ENCODE results near the gene ZNF225. TPM values are rescaled to one million over a fixed set of nuclear protein-coding genes. Genes with fewer than 3 reads are reported as not detected.
"Not testable (repeated sequence)": the region's sequence is repeated elsewhere in the genome, so short reads cannot be mapped to it uniquely, and the experiment has no call there.

ZNF225 gene
- total RNA-seq, 1 experiment from 2014 or later, result 1.7 TPM

DNA sequence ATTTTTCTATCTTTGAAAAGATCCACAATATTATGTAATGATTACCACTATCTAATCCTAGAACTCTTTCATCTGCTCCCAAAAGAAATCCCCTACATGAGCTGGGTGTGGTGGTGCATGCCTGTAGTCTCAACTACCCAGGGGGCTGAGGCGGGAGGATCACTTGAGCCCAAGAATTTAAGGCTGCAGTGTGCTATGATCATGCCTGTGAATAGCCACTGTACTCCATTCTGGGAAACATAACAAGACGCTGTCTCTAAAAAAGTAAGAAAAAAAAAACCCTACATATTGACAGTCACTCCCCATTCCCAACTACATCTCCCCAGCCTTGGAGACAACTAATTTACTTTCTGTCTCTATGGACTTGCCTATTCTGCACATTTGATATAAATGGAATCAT lies 50.6 kb downstream of the ZNF225 start:
- DNase-seq (ENCODE audit: low spot score), result no peak

DNA sequence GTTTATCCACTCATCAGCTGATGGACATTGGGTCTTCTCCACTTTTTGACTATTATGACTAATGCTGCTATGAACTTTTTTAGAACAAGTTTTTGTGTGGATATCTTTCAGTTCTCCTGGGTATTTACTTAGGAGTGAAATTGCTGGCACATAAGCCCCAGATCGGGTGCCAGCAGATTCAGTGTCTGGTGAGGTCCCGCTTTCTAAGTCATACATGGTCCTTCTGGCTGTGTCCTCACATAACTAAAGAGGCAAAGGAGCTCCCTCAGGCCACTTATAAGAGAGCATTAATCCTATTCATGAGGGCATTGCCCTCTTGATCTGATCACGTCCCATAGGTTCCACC lies 51.1 kb downstream of the ZNF225 start:
- no peak for DNase-seq (ENCODE audit: low spot score)

DNA sequence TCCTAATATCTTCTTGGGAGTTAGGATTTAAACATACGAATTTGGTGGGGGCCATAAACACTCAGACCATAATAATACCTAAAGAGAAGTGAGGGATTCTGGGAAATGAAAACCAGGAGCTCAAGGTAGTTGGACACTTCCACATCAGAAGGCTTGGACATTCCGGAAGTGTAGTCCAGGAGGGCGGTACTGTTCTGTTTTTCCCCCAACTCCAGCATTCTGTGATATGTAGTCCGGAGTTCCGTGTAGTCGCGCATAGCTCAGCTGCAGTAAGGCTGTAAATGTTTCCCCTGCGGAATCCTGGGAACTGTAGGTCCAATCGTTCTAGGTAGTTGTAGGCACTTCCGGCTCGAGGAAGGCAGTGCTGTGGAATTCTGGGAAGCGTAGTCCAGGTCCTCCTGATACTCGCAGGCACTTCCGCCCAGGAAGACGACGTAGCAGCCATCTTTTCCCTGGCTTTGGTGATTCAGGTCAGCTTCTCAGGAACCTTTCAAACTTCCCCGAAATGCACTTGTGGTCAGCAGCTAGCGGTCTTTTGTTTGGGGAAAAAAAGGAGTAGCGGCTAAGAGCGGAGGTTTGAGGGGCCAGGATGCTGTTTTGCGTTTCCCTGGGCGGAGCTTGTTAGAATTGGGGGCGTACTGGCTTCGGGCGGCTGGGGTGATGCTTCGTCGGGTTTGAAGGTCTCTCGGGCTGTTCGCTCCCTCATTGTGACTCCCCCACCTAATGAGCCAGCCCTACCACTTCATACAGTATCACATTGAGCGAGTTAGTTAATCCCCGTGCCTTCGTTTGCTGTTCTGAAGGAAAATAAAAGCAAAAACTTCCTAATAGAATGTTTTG lies 51.7 kb downstream of the ZNF225 start, which contains the start of gene ZNF226:
Gene ZNF226, plus strand, starts transcription at position 428 of the 840 bp plus-strand sequence. CDS start 4,981 bp downstream, outside the sequence.
- peak; percentile 97 for DNase-seq (ENCODE audit: low spot score)

DNA sequence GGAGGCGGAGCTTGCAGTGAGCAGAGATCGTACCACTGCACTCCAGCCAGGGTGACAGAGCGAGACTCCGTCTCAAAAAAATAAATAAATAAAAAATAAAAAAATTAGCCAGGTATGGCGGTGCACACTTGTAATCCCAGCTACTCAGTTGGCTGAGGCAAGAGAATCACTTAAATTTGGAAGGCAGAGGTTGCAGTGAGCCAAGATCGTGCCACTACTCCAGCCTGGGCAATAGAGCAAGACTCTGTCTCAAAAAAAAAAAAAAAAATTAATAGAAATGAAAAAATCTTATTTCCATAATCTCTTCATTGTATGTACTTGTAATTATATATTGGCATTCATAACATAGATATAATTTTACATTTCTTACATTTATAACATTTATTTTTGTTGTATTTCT lies 57.5 kb downstream of the ZNF225 start:
- not testable (repeated sequence) for DNase-seq (ENCODE audit: low spot score)

DNA sequence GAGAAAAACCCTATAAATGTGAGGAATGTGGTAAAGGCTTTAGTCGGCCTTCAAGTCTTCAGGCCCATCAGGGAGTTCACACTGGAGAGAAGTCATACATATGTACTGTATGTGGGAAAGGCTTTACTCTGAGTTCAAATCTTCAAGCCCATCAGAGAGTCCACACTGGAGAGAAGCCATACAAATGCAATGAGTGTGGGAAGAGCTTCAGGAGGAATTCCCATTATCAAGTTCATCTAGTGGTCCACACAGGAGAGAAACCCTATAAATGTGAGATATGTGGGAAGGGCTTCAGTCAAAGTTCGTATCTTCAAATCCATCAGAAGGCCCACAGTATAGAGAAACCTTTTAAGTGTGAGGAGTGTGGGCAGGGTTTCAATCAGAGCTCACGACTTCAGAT lies 63.4 kb downstream of the ZNF225 start:
- DNase-seq (ENCODE audit: low spot score), result no peak

DNA sequence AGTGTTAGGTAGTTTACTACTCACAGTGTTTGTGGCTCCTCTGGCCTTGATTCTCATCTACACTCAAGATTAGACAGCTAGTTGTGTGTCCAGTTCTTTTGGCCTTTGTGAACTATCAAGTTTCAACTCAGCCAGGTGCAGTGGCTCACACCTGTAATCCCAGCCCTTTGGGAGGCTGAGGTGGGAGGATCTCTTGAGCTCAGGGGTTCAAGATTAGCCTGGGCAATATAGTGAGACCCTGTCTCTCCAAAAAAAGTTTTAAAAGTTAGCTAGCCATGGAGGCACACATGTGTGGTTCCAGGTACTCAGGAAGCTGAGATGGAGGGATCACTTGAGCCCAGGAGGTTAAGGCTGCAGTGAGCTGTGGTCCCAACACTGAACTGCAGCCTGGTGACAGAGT lies 67.8 kb downstream of the ZNF225 start:
- DNase-seq (ENCODE audit: low spot score), result no peak

DNA sequence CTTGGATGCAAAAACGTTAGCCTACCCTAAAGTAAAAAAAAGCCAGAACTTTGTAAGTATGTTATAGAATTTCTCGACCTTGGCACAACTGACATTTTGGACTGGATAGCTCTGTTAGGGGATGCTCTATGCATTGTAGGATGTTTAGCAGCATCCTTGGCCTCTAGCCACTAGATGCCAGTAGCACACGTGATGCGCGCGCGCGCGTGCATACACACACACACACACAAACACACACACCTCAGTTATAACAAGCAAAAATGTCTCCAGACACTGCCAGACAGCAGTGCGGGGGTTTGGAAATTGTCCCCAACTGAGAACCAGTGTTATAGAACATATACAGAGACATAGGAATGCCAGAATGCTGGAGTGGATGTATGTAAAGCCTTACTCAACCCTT lies 68.9 kb downstream of the ZNF225 start:
- no peak for DNase-seq (ENCODE audit: low spot score)

Other genes starting within 250 kb of the ZNF225 start
- 0.12 and 0.19 TPM in 2 replicates for gene ZNF404, start 229.4 kb upstream of the ZNF225 start, total RNA-seq (2014; rRNA removed; shearing (Covaris generic))
- gene ZNF45, start 178.1 kb upstream of the ZNF225 start, total RNA-seq (2014; rRNA removed; shearing (Covaris generic)), result 7.4 and 10.1 TPM in 2 replicates
- gene ZNF221, start 162.2 kb upstream of the ZNF225 start, total RNA-seq (2014; rRNA removed; shearing (Covaris generic)), result 1.1 and 1.8 TPM in 2 replicates
- 2.4 and 3.4 TPM in 2 replicates for gene ZNF155, start 129.2 kb upstream of the ZNF225 start, total RNA-seq (2014; rRNA removed; shearing (Covaris generic))
- gene ZNF230, start 110.4 kb upstream of the ZNF225 start, total RNA-seq (2014; rRNA removed; shearing (Covaris generic)), result 2.0 and 7.8 TPM in 2 replicates
- 3.9 and 6.2 TPM in 2 replicates for gene ZNF222, start 88.0 kb upstream of the ZNF225 start, total RNA-seq (2014; rRNA removed; shearing (Covaris generic))
- gene ZNF223, start 61.4 kb upstream of the ZNF225 start, total RNA-seq (2014; rRNA removed; shearing (Covaris generic)), result 4.2 TPM in 2 replicates
- gene ZNF284, start 41.2 kb upstream of the ZNF225 start, total RNA-seq (2014; rRNA removed; shearing (Covaris generic)), result 1.1 and 1.8 TPM in 2 replicates
- 4.7 and 6.0 TPM in 2 replicates for gene ZNF224, start 19.0 kb upstream of the ZNF225 start, total RNA-seq (2014; rRNA removed; shearing (Covaris generic))
- 2.7 and 4.2 TPM in 2 replicates for gene ZNF234, start 28.2 kb downstream of the ZNF225 start, total RNA-seq (2014; rRNA removed; shearing (Covaris generic))
- 23.0 and 27.9 TPM in 2 replicates for gene ZNF226, start 51.7 kb downstream of the ZNF225 start, total RNA-seq (2014; rRNA removed; shearing (Covaris generic))
- gene ZNF227, start 99.1 kb downstream of the ZNF225 start, total RNA-seq (2014; rRNA removed; shearing (Covaris generic)), result 7.5 and 17.9 TPM in 2 replicates
- gene ZNF233, start 146.5 kb downstream of the ZNF225 start, total RNA-seq (2014; rRNA removed; shearing (Covaris generic)), result 0.04 and 0.70 TPM in 2 replicates
- 1.8 and 3.0 TPM in 2 replicates for gene ZNF235, start 191.6 kb downstream of the ZNF225 start, total RNA-seq (2014; rRNA removed; shearing (Covaris generic))
- gene ZNF112, start 243.3 kb downstream of the ZNF225 start, total RNA-seq (2014; rRNA removed; shearing (Covaris generic)), result 1.2 and 2.7 TPM in 2 replicates

All from H4 (cell line).